IMR-90 (cell line): ENCODE results near the gene ANGPTL5. TPM values are rescaled to one million over a fixed set of nuclear protein-coding genes. Genes with fewer than 3 reads are reported as not detected.

ENCODE experiments used
- ATAC-seq: fragments of 200-7000 bp; cut with Tn5 transposase; 2 replicates; pipeline ENCODE4 v1.9.1; 2020; ENCODE audit warnings: low read depth, mild to moderate bottlenecking, moderate library complexity
- BruUV-seq: library from RNA; stranded (reverse); fragments of 400-500 nt; replicated peaks from 2 replicates; lab custom pipeline; 2021; lab: Mats Ljungman, UMichigan
- CTCF ChIA-PET: fragments of 300-600 bp; formaldehyde crosslinking; extraction: SDS; loops from one replicate; lab custom pipeline; 2021; ENCODE audit warnings: antibody characterized with exemption; lab: Yijun Ruan, JAX
- POLR2A ChIA-PET: fragments of 300-600 bp; sonication (Branson Sonifier 250); formaldehyde crosslinking; loops from one replicate; lab custom pipeline; 2022; ENCODE audit warnings: antibody characterized with exemption; ENCODE audit not compliant: unreplicated experiment; lab: Charles Lee
- DNase-seq: peaks from one replicate; pipeline ENCODE4 v3.0.0; 2013
- H2AFZ ChIP-seq: replicated peaks from 2 replicates; pipeline ENCODE3; 2013; ENCODE audit warnings: low read length, mild to moderate bottlenecking; ENCODE audit not compliant: poor library complexity
- H2AK5ac ChIP-seq: 2 replicates; pipeline ENCODE4 v1.6.1; 2013; ENCODE audit warnings: low read depth, low read length, inconsistent platforms
- H2AK9ac ChIP-seq: replicated peaks from 2 replicates; pipeline ENCODE3; 2013; ENCODE audit warnings: mild to moderate bottlenecking, low read depth, low read length, moderate library complexity; ENCODE audit not compliant: poor library complexity
- H2BK120ac ChIP-seq: 2 replicates; pipeline ENCODE4 v1.6.1; 2013; ENCODE audit warnings: low read depth, low read length, inconsistent platforms
- H2BK15ac ChIP-seq: 3 replicates; pipeline ENCODE4 v1.6.1; 2013; ENCODE audit warnings: low read depth, low read length, inconsistent platforms
- H2BK20ac ChIP-seq: 2 replicates; pipeline ENCODE4 v1.6.1; 2013; ENCODE audit warnings: low read depth, mild to moderate bottlenecking, inconsistent platforms, low read length, moderate library complexity
- H2BK5ac ChIP-seq: 2 replicates; pipeline ENCODE4 v1.6.1; 2013; ENCODE audit warnings: mild to moderate bottlenecking, low read depth, low read length, inconsistent platforms; ENCODE audit not compliant: poor library complexity, severe bottlenecking
- H3K14ac ChIP-seq: replicated peaks from 2 replicates; pipeline ENCODE4 v1.6.1; 2013; ENCODE audit warnings: low read depth, low read length, inconsistent platforms
- H3K18ac ChIP-seq: 2 replicates; pipeline ENCODE4 v1.6.1; 2013; ENCODE audit warnings: low read depth, low read length, control low read depth
- H3K23ac ChIP-seq: 2 replicates; pipeline ENCODE4 v1.6.1; 2013; ENCODE audit warnings: low read depth, low read length, inconsistent platforms
- H3K27ac ChIP-seq: 2 replicates; pipeline ENCODE4 v1.5.1; 2013; ENCODE audit warnings: mild to moderate bottlenecking, control low read depth, low read length; ENCODE audit not compliant: insufficient read depth
- H3K27me3 ChIP-seq: 2 replicates; pipeline ENCODE4 v1.6.1; 2013; ENCODE audit warnings: low read length; ENCODE audit not compliant: control insufficient read depth, insufficient read depth
- H3K36me3 ChIP-seq: 2 replicates; pipeline ENCODE4 v1.6.1; 2013; ENCODE audit warnings: low read length, mixed read lengths; ENCODE audit not compliant: control insufficient read depth, insufficient read depth
- H3K4ac ChIP-seq: 2 replicates; pipeline ENCODE4 v1.6.1; 2013; ENCODE audit warnings: low read depth, low read length, inconsistent platforms
- H3K4me1 ChIP-seq: 2 replicates; pipeline ENCODE4 v1.6.1; 2013; ENCODE audit warnings: low read length, mixed read lengths; ENCODE audit not compliant: control insufficient read depth, insufficient read depth
- H3K4me2 ChIP-seq: 2 replicates; pipeline ENCODE4 v1.6.1; 2013; ENCODE audit warnings: low read depth, mild to moderate bottlenecking, control low read depth, low read length, moderate library complexity
- H3K4me3 ChIP-seq: 2 replicates; pipeline ENCODE4 v1.5.1; 2013; ENCODE audit warnings: low read depth, mild to moderate bottlenecking, control low read depth, low read length, moderate library complexity; ENCODE audit not compliant: insufficient read depth
- H3K56ac ChIP-seq: 2 replicates; pipeline ENCODE4 v1.6.1; 2013; ENCODE audit warnings: low read length, inconsistent platforms; ENCODE audit not compliant: insufficient read depth; ENCODE audit errors: extremely low read depth
- H3K79me1 ChIP-seq, 2 experiments: 2 replicates each; pipeline ENCODE4 v1.6.1; 2013; ENCODE audit warnings: low read length in 2 of 2, inconsistent platforms in 1 of 2, low read depth in 1 of 2
- H3K9ac ChIP-seq: 2 replicates; pipeline ENCODE4 v1.6.1; 2013; ENCODE audit warnings: low read depth, low read length, control low read depth
- H3K9me1 ChIP-seq: 2 replicates; pipeline ENCODE4 v1.6.1; 2013; ENCODE audit warnings: low read length, inconsistent platforms; ENCODE audit not compliant: insufficient read depth
- H3K9me3 ChIP-seq: 2 replicates; pipeline ENCODE4 v1.6.1; 2013; ENCODE audit warnings: low read length; ENCODE audit not compliant: control insufficient read depth, insufficient read depth
- H4K20me1 ChIP-seq: 2 replicates; pipeline ENCODE4 v1.6.1; 2013; ENCODE audit warnings: low read length, inconsistent platforms; ENCODE audit not compliant: insufficient read depth
- H4K5ac ChIP-seq: 2 replicates; pipeline ENCODE4 v1.6.1; 2013; ENCODE audit warnings: mild to moderate bottlenecking, low read depth, low read length, control low read depth
- H4K8ac ChIP-seq, 2 experiments: 2 replicates each; pipeline ENCODE4 v1.6.1; 2013; ENCODE audit warnings: low read depth in 2 of 2, low read length in 2 of 2, control low read depth in 1 of 2, inconsistent platforms in 1 of 2
- H4K91ac ChIP-seq: 2 replicates; pipeline ENCODE4 v1.6.1; 2013; ENCODE audit warnings: low read depth, low read length, inconsistent platforms; ENCODE audit not compliant: insufficient read depth
- BHLHE40 ChIP-seq: fragments of 150-350 bp; IDR thresholded peaks from 2 replicates; pipeline ENCODE4 v1.6.1; 2016; ENCODE audit warnings: mild to moderate bottlenecking, low read depth, low read length
- CEBPB ChIP-seq: IDR thresholded peaks from 2 replicates; pipeline ENCODE4 v1.6.1; 2012; ENCODE audit warnings: low read depth, low read length, improper control_type of control experiment
- CHD1 ChIP-seq: IDR thresholded peaks from 2 replicates; pipeline ENCODE4 v1.6.1; 2012; ENCODE audit warnings: low read depth, low read length, improper control_type of control experiment
- ELK1 ChIP-seq: fragments of 150-350 bp; IDR thresholded peaks from 2 replicates; pipeline ENCODE4 v1.6.1; 2016; ENCODE audit warnings: low read depth, mild to moderate bottlenecking, low read length, moderate library complexity, borderline replicate concordance
- FOS ChIP-seq: fragments of 150-350 bp; IDR thresholded peaks from 2 replicates; pipeline ENCODE4 v1.6.1; 2016; ENCODE audit warnings: low read depth, low read length
- MAFK ChIP-seq: IDR thresholded peaks from 2 replicates; pipeline ENCODE4 v1.6.1; 2012; ENCODE audit warnings: low read depth, low read length, improper control_type of control experiment
- MAZ ChIP-seq: IDR thresholded peaks from 2 replicates; pipeline ENCODE4 v1.6.1; 2012; ENCODE audit warnings: low read depth, mild to moderate bottlenecking, low read length, improper control_type of control experiment, moderate library complexity, borderline replicate concordance
- NFE2L2 ChIP-seq: fragments of 150-350 bp; IDR thresholded peaks from 2 replicates; pipeline ENCODE4 v1.6.1; 2016; ENCODE audit warnings: low read depth, mild to moderate bottlenecking, low read length
- POLR2A ChIP-seq: IDR thresholded peaks from 2 replicates; pipeline ENCODE4 v1.6.1; 2012; ENCODE audit warnings: mild to moderate bottlenecking, low read depth, low read length
- RAD21 ChIP-seq: IDR thresholded peaks from 2 replicates; pipeline ENCODE4 v1.6.1; 2012; ENCODE audit warnings: low read length, improper control_type of control experiment
- RCOR1 ChIP-seq: IDR thresholded peaks from 2 replicates; pipeline ENCODE4 v1.6.1; 2012; ENCODE audit warnings: mild to moderate bottlenecking, low read length, improper control_type of control experiment; ENCODE audit not compliant: insufficient replicate concordance
- RFX5 ChIP-seq: IDR thresholded peaks from 2 replicates; pipeline ENCODE4 v1.8.0; 2012; ENCODE audit warnings: low read depth, mild to moderate bottlenecking, low read length, moderate library complexity
- SMC3 ChIP-seq: fragments of 150-350 bp; IDR thresholded peaks from 2 replicates; pipeline ENCODE4 v1.6.1; 2016; ENCODE audit warnings: low read depth, mild to moderate bottlenecking, antibody characterized with exemption, low read length, moderate library complexity
- whole genome bisulfite sequencing, 2 experiments: methylation state at CpG; one replicate each; pipeline versions ENCODE4 v1.1.5 to v1.1.7; 2013; ENCODE audit warnings: missing lambda C conversion rate in 2 of 2; ENCODE audit not compliant: insufficient read length in 1 of 2; ENCODE audit errors: extremely low coverage in 2 of 2; 5-methylcytosine and 5-hydroxymethylcytosine counted together
- dilution Hi-C: fragments of 300-500 bp; cut with HindIII; formaldehyde crosslinking; loops from one replicate; pipeline ENCODE4 v1.14.3; 2018; ENCODE audit warnings: low sequenced_read_pairs; ENCODE audit not compliant: unreplicated experiment
- in situ Hi-C: fragments of 300-500 bp; cut with MboI; formaldehyde crosslinking; loops from 3 replicates; pipeline ENCODE4 v1.14.3; 2019; ENCODE audit warnings: low sequenced_read_pairs, inconsistent platforms, mixed read lengths
- intact Hi-C: fragments of 100-400 bp; cut with micrococcal nuclease; formaldehyde crosslinking; loops from 2 replicates; pipeline ENCODE4 v1.10.0; 2022
- polyA plus RNA-seq, 3 experiments: library from polyadenylated mRNA; depleted of rRNA; stranded (reverse); fragments of >200 nt; gene quantifications; 2 replicates each; pipeline ENCODE4 v1.2.3, GENCODE V29; 2012; ENCODE audit warnings: low replicate concordance in 1 of 3
- total RNA-seq: library from RNA; depleted of rRNA; stranded (reverse); fragments of >200 nt; gene quantifications from 2 replicates; pipeline ENCODE4 v1.2.3, GENCODE V29; 2012
- TF ChIP-seq, protein P1 (sequence below): conservative IDR thresholded peaks from 2 replicates; pipeline ENCODE4 v1.5.1; 2012; ENCODE audit warnings: mild to moderate bottlenecking, low read depth, low read length, improper control_type of control experiment
- TF ChIP-seq, protein P2 (sequence below): fragments of 150-350 bp; IDR thresholded peaks from 2 replicates; pipeline ENCODE4 v1.6.1; 2017; ENCODE audit warnings: mild to moderate bottlenecking, antibody characterized with exemption, low read length, low read depth

The ANGPTL5 gene
- total and polyA plus RNA-seq, 2 of the 4 experiments (the other 2 are of a cell fraction) = not detected

DNA sequence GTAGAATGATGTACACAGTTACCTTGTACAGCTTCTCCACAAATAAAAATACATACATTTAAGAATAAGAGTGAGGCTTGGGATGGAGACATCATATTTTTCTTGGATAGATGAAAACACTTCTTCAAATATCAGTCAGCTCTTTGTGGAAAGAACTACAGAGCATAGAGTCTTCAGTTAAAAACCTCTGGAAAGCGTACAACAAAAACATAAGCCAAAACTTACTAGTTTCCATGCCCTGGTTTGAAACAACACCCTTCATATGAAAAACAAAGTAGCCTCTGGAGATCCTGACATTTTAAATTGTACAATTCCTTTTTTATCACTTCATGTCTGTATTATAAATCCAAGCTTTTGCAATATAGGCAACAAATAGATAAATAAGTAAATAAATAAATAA is 8.5 kb downstream of the ANGPTL5 start:
- DNase-seq (no peak), ATAC-seq (no peak)
- Histone ChIP-seq H3K27me3 (no peaks in the 10 kb centered on the region), H4K5ac (no peak overlapping the region), H4K20me1 (no peaks in the 10 kb centered on the region), H3K18ac (no peak overlapping the region), H3K79me1 (no peaks in the 10 kb centered on the region), H2BK20ac (no peak overlapping the region), H4K8ac (no peak overlapping the region), H3K56ac (no peak overlapping the region), H2AK9ac (no peak overlapping the region), H3K9me3 (no peaks in the 10 kb centered on the region), H3K27ac (no peak overlapping the region), H2AFZ (no peak overlapping the region), H3K4me3 (no peak overlapping the region), H2BK15ac (no peak overlapping the region), H3K14ac (no peak overlapping the region), H3K9me1 (no peaks in the 10 kb centered on the region; the same call in 1 of the 2 replicates), H3K23ac (no peak overlapping the region), H4K91ac (no peak overlapping the region), H3K9ac (no peak overlapping the region), H2BK5ac (no peak overlapping the region), H2AK5ac (no peak overlapping the region), H2BK120ac (no peak overlapping the region), H3K4me1 (no peaks in the 10 kb centered on the region), H3K4ac (no peak overlapping the region), H3K36me3 (no peaks in the 10 kb centered on the region), H3K4me2 (no peak overlapping the region)
- CTCF ChIA-PET = interaction anchor here (1.4 kb wide), 1 partner anchor 28 kb away, joined by 4 read pairs; no protein-coding TSS in a partner anchor
- TF ChIP-seq CHD1 (no peak), SMC3 (no peak), POLR2A (no peak), RAD21 (no peak), NFE2L2 (no peak), RFX5 (no peak), RCOR1 (no peak), BHLHE40 (no peak), FOS (no peak), MAZ (no peak), CEBPB (no peak), MAFK (no peak), ELK1 (no peak)
- TF ChIP-seq, protein P1, sequence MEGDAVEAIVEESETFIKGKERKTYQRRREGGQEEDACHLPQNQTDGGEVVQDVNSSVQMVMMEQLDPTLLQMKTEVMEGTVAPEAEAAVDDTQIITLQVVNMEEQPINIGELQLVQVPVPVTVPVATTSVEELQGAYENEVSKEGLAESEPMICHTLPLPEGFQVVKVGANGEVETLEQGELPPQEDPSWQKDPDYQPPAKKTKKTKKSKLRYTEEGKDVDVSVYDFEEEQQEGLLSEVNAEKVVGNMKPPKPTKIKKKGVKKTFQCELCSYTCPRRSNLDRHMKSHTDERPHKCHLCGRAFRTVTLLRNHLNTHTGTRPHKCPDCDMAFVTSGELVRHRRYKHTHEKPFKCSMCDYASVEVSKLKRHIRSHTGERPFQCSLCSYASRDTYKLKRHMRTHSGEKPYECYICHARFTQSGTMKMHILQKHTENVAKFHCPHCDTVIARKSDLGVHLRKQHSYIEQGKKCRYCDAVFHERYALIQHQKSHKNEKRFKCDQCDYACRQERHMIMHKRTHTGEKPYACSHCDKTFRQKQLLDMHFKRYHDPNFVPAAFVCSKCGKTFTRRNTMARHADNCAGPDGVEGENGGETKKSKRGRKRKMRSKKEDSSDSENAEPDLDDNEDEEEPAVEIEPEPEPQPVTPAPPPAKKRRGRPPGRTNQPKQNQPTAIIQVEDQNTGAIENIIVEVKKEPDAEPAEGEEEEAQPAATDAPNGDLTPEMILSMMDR = no peak
- TF ChIP-seq, protein P2, sequence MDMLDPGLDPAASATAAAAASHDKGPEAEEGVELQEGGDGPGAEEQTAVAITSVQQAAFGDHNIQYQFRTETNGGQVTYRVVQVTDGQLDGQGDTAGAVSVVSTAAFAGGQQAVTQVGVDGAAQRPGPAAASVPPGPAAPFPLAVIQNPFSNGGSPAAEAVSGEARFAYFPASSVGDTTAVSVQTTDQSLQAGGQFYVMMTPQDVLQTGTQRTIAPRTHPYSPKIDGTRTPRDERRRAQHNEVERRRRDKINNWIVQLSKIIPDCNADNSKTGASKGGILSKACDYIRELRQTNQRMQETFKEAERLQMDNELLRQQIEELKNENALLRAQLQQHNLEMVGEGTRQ = no peak
- dilution Hi-C loops = no loop called here
- POLR2A ChIA-PET = no interaction called here
- intact Hi-C loops = no loop called here
- no CpG with 5 or more reads among the region's 1 CpG for WGBS, 2 experiments
- in situ Hi-C loops = no loop called here
- BruUV-seq = no TSS peak
